Measurements from ENCODE around the gene DKKL1. TPM values are rescaled to one million over a fixed set of nuclear protein-coding genes. Genes with fewer than 3 reads are reported as not detected.
A peak's percentile ranks its signal among the peaks of the same experiment; 100 is the strongest.

DKKL1 gene
- polyA plus RNA-seq, 4 donors = 0.19 to 0.66 TPM; not detected in 2

DNA sequence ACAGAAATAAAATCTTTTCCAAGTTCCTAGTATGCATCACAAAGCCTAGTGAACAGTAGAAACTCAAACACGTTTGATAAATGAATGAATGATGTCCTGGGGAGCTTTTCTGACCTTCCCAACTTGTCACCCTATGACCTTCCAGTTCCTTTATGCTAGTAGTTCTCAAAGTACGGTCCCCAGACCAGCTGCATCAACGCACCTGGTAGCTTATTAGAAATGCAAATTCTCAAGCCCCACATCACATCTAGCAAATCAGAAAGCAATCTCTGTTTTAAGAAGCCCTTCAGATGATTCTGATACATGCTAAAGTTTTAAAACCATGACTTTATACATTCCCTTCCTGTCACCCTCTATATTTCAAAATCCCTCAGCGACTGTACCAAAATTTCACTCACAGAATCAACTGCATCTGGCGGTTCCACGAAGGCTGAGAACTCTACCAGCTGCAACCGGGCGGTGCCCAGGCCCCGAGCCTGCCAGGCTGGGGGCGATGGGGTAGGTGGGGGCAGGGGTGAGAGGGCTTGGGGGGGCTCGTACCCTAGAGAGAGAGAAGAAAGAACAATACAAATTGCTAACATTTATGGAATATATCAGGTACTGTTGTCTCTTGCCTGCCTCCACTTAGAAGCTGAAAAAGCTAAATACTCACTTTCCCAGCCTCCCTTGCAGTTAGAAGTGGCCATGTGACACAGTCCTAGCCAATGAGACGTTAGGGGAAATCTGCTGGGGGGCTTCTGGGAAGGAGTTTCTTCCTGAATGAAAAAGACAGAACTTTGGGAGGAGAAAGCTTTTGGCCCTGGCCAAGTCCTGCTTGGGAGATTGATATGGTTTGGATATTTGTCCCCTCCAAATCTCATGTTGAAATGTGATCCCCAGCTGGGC lies 15.1 kb upstream of the DKKL1 start:
- FAIRE-seq = no peak
- H3K36me3 ChIP-seq (ENCODE audit: control insufficient read depth in 3 of 3, insufficient read depth in 2 of 3, low read depth in 1 of 3, low read length in 3 of 3) = peaks cover 0 to 24% (median 5%) of the 10 kb centered on the region in 3 donors
- no peaks in the 10 kb centered on the region for H3K4me1 ChIP-seq (ENCODE audit: control insufficient read depth in 3 of 3, insufficient read depth in 2 of 3, low read depth in 1 of 3, low read length in 2 of 3)
- no peak for DNase-seq
- no peak overlapping the region for H3K27ac ChIP-seq (ENCODE audit: low read depth in 1 of 3, low read length in 2 of 3)
- H3K4me3 ChIP-seq (ENCODE audit: low read depth in 1 of 3, low read length in 3 of 3) = no peak overlapping the region
- no peaks in the 10 kb centered on the region for H3K9me3 ChIP-seq (ENCODE audit: control insufficient read depth in 2 of 2, insufficient read depth in 1 of 2, low read depth in 1 of 2, low read length in 1 of 2)
- H3K27me3 ChIP-seq (ENCODE audit: control insufficient read depth in 3 of 3, insufficient read depth in 3 of 3, low read length in 3 of 3) = no peaks in the 10 kb centered on the region
- WGBS, 3 donors = 83 to 92% (median 88%) methylated on average over 12 of the region's 12 CpGs

- H3K4me3 ChIP-seq (ENCODE audit: low read depth in 1 of 3, low read length in 3 of 3) = no peak overlapping the region
- no peak overlapping the region for H3K27ac ChIP-seq (ENCODE audit: low read depth in 1 of 3, low read length in 2 of 3)
- 95 to 100% (median 98%) methylated on average over 2 of the region's 2 CpGs for WGBS, 3 donors
- no peak for DNase-seq
- H3K9me3 ChIP-seq (ENCODE audit: control insufficient read depth in 2 of 2, insufficient read depth in 1 of 2, low read depth in 1 of 2, low read length in 1 of 2) = no peaks in the 10 kb centered on the region
- H3K27me3 ChIP-seq (ENCODE audit: control insufficient read depth in 3 of 3, insufficient read depth in 3 of 3, low read length in 3 of 3) = no peaks in the 10 kb centered on the region
- FAIRE-seq = no peak
- H3K4me1 ChIP-seq (ENCODE audit: control insufficient read depth in 3 of 3, insufficient read depth in 2 of 3, low read depth in 1 of 3, low read length in 2 of 3) = no peaks in the 10 kb centered on the region
- H3K36me3 ChIP-seq (ENCODE audit: control insufficient read depth in 3 of 3, insufficient read depth in 2 of 3, low read depth in 1 of 3, low read length in 3 of 3) = peaks cover 0 to 25% (median 5%) of the 10 kb centered on the region in 3 donors
These were observed 14.1 kb upstream of the DKKL1 start for GRCh38 chr19:49349567-49349966.

DNA sequence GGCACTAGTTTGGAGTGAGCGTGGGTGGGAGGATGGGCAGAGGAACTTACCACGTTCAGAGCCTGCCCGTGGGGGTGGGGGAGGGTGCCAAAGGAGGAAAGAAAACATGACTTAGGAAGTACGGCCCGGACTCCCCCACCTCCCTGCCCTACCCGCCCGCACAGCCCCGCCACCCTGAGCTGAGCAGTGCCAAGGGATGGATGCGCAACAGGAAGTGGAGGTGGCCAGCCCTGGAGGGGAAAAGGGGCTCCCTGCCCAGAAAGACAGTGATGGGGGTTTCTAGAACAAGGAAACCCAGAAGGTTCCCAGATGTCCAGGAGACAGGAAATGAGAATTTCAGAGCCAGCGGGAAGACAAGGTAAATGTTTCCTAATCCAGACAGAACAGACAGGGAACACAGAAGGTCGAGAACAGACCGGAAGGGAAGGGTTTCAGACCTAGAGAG lies 7.7 kb upstream of the DKKL1 start:
- H3K4me3 ChIP-seq (ENCODE audit: low read depth in 1 of 3, low read length in 3 of 3) = no peak overlapping the region
- H3K9me3 ChIP-seq (ENCODE audit: control insufficient read depth in 2 of 2, insufficient read depth in 1 of 2, low read depth in 1 of 2, low read length in 1 of 2) = no peaks in the 10 kb centered on the region
- 46 to 74% (median 55%) methylated on average over 12 of the region's 12 CpGs for WGBS, 3 donors
- H3K27ac ChIP-seq (ENCODE audit: low read depth in 1 of 3, low read length in 2 of 3) = peak overlapping the region in 1 of 3 donors; percentile 19
- peaks cover 0 to 21% (median 2%) of the 10 kb centered on the region in 3 donors for H3K36me3 ChIP-seq (ENCODE audit: control insufficient read depth in 3 of 3, insufficient read depth in 2 of 3, low read depth in 1 of 3, low read length in 3 of 3)
- DNase-seq (no peak), FAIRE-seq (no peak)
- peaks cover 0 to 8% (median 0%) of the 10 kb centered on the region in 3 donors for H3K27me3 ChIP-seq (ENCODE audit: control insufficient read depth in 3 of 3, insufficient read depth in 3 of 3, low read length in 3 of 3)
- H3K4me1 ChIP-seq (ENCODE audit: control insufficient read depth in 3 of 3, insufficient read depth in 2 of 3, low read depth in 1 of 3, low read length in 2 of 3) = no peaks in the 10 kb centered on the region

DNA sequence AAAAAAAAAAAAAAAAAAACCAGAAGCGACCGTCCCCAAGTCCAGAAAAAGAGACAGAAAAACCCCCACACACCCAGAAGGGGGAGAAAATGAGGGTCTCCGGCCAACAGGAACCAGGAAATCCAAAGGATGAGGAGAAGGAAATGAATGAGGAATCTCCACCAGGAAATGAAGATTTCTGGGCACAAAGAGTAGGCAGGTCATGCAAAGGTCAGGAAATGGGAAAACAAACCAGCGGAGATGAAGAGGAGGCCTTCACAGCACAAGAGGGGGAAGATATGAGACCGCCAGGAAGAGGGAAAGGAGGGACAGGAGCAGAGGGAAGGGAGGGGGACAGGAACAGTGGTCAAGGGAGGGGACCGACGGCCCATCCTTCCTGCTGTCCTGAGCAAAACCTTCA lies 7.3 kb upstream of the DKKL1 start:
- FAIRE-seq (no peak), DNase-seq (no peak)
- H3K4me1 ChIP-seq (ENCODE audit: control insufficient read depth in 3 of 3, insufficient read depth in 2 of 3, low read depth in 1 of 3, low read length in 2 of 3) = no peaks in the 10 kb centered on the region
- peaks cover 0 to 21% (median 2%) of the 10 kb centered on the region in 3 donors for H3K36me3 ChIP-seq (ENCODE audit: control insufficient read depth in 3 of 3, insufficient read depth in 2 of 3, low read depth in 1 of 3, low read length in 3 of 3)
- H3K27ac ChIP-seq (ENCODE audit: low read depth in 1 of 3, low read length in 2 of 3) = peak overlapping the region in 1 of 3 donors; percentile 1
- H3K27me3 ChIP-seq (ENCODE audit: control insufficient read depth in 3 of 3, insufficient read depth in 3 of 3, low read length in 3 of 3) = peaks cover 0 to 12% (median 0%) of the 10 kb centered on the region in 3 donors
- WGBS, 3 donors = 48 to 80% (median 79%) methylated on average over 5 to 7 of the region's 7 CpGs
- no peaks in the 10 kb centered on the region for H3K9me3 ChIP-seq (ENCODE audit: control insufficient read depth in 2 of 2, insufficient read depth in 1 of 2, low read depth in 1 of 2, low read length in 1 of 2)
- no peak overlapping the region for H3K4me3 ChIP-seq (ENCODE audit: low read depth in 1 of 3, low read length in 3 of 3)

- Histone ChIP-seq H3K4me1 (ENCODE audit: control insufficient read depth in 3 of 3, insufficient read depth in 2 of 3, low read depth in 1 of 3, low read length in 2 of 3) (peaks cover 0 to 2% (median 0%) of the 10 kb centered on the region in 3 donors), H3K4me3 (ENCODE audit: low read depth in 1 of 3, low read length in 3 of 3) (no peak overlapping the region), H3K27ac (ENCODE audit: low read depth in 1 of 3, low read length in 2 of 3) (peak overlapping the region in 1 of 3 donors; percentile 1), H3K36me3 (ENCODE audit: control insufficient read depth in 3 of 3, insufficient read depth in 2 of 3, low read depth in 1 of 3, low read length in 3 of 3) (peaks cover 0 to 21% (median 2%) of the 10 kb centered on the region in 3 donors), H3K27me3 (ENCODE audit: control insufficient read depth in 3 of 3, insufficient read depth in 3 of 3, low read length in 3 of 3) (peaks cover 0 to 20% (median 0%) of the 10 kb centered on the region in 3 donors), H3K9me3 (ENCODE audit: control insufficient read depth in 2 of 2, insufficient read depth in 1 of 2, low read depth in 1 of 2, low read length in 1 of 2) (no peaks in the 10 kb centered on the region)
- DNase-seq = no peak
- WGBS, 3 donors = 76 to 79% (median 79%) methylated on average over 9 of the region's 9 CpGs
- FAIRE-seq = no peak
These were observed 6.5 kb upstream of the DKKL1 start for GRCh38 chr19:49357186-49357585.

- Histone ChIP-seq H3K27ac (ENCODE audit: low read depth in 1 of 3, low read length in 2 of 3) (peak overlapping the region in 1 of 3 donors; percentile 13), H3K27me3 (ENCODE audit: control insufficient read depth in 3 of 3, insufficient read depth in 3 of 3, low read length in 3 of 3) (peaks cover 0 to 46% (median 0%) of the 10 kb centered on the region in 3 donors), H3K36me3 (ENCODE audit: control insufficient read depth in 3 of 3, insufficient read depth in 2 of 3, low read depth in 1 of 3, low read length in 3 of 3) (peaks cover 0 to 15% (median 2%) of the 10 kb centered on the region in 3 donors), H3K4me1 (ENCODE audit: control insufficient read depth in 3 of 3, insufficient read depth in 2 of 3, low read depth in 1 of 3, low read length in 2 of 3) (peaks cover 0 to 8% (median 2%) of the 10 kb centered on the region in 3 donors), H3K9me3 (ENCODE audit: control insufficient read depth in 2 of 2, insufficient read depth in 1 of 2, low read depth in 1 of 2, low read length in 1 of 2) (peaks cover 0 to 5% of the 10 kb centered on the region in 2 donors), H3K4me3 (ENCODE audit: low read depth in 1 of 3, low read length in 3 of 3) (no peak overlapping the region)
- FAIRE-seq (no peak), DNase-seq (no peak)
- WGBS, 3 donors = 74 to 85% (median 77%) methylated on average over 16 to 17 of the region's 17 CpGs
These were observed 3.5 kb upstream of the DKKL1 start for GRCh38 chr19:49359851-49360820.

- 4% methylated on average over 21 to 27 of the region's 27 CpGs for WGBS, 3 donors
- peak overlapping the region; percentile 47 to 92 (median 74) for H3K27ac ChIP-seq (ENCODE audit: low read depth in 1 of 3, low read length in 2 of 3)
- H3K27me3 ChIP-seq (ENCODE audit: control insufficient read depth in 3 of 3, insufficient read depth in 3 of 3, low read length in 3 of 3) = peaks cover 0 to 49% (median 0%) of the 10 kb centered on the region in 3 donors
- H3K4me3 ChIP-seq (ENCODE audit: low read depth in 1 of 3, low read length in 3 of 3) = peak overlapping the region; percentile 31 to 89 (median 40)
- peaks cover 0 to 5% of the 10 kb centered on the region in 2 donors for H3K9me3 ChIP-seq (ENCODE audit: control insufficient read depth in 2 of 2, insufficient read depth in 1 of 2, low read depth in 1 of 2, low read length in 1 of 2)
- FAIRE-seq (no peak), DNase-seq (peak; percentile 47 to 71)
- H3K4me1 ChIP-seq (ENCODE audit: control insufficient read depth in 3 of 3, insufficient read depth in 2 of 3, low read depth in 1 of 3, low read length in 2 of 3) = peaks cover 0 to 8% (median 2%) of the 10 kb centered on the region in 3 donors
- peaks cover 0 to 10% (median 0%) of the 10 kb centered on the region in 3 donors for H3K36me3 ChIP-seq (ENCODE audit: control insufficient read depth in 3 of 3, insufficient read depth in 2 of 3, low read depth in 1 of 3, low read length in 3 of 3)
These were observed 2.1 kb upstream of the DKKL1 start for GRCh38 chr19:49361438-49362047.

Data from small intestine (tissue), 7 donors.